Measurements from ENCODE around the gene DNAJC22.

DNA sequence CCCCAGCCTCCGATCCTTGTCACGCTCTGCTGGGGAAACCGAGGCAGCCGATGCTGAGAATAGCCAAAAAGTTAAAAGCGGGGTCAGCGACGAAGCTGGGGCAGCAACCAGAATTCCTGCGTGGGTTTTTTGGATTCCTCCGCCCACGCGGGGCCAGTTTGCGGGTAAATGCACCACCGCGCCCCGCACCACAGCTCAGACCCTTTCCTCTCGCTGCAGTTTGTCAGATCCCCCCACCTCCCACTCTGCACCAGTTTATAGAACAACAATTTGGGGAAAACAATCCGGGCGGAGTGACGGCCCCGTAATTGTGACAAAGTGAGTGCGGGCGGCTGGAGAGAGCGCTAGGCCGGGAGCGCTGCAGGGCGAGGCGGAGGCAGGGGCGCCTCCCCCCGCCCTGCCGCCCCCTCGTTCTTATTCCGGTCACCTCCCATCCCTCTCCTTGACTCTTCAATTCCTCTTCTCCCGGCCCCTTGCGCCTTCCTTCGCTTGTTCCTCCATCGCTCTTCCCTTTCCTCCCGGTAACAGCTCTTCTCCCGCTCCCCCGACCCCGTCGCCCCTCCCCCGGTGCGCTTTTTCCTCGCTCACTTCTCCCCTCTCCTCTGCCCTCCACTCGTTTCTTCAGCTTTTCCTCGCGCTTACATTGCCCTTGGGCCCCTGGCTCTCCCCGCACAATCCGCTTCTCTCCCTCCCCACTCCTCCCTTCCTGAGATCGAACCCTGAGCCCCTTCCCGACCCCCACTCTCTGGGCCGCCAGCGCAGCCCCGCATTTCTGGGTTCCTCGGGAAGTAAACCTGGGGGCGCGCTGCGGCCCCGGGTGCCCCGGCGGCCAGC lies 646 bp upstream of the DNAJC22 start:
- TF ChIP-seq, protein P1, sequence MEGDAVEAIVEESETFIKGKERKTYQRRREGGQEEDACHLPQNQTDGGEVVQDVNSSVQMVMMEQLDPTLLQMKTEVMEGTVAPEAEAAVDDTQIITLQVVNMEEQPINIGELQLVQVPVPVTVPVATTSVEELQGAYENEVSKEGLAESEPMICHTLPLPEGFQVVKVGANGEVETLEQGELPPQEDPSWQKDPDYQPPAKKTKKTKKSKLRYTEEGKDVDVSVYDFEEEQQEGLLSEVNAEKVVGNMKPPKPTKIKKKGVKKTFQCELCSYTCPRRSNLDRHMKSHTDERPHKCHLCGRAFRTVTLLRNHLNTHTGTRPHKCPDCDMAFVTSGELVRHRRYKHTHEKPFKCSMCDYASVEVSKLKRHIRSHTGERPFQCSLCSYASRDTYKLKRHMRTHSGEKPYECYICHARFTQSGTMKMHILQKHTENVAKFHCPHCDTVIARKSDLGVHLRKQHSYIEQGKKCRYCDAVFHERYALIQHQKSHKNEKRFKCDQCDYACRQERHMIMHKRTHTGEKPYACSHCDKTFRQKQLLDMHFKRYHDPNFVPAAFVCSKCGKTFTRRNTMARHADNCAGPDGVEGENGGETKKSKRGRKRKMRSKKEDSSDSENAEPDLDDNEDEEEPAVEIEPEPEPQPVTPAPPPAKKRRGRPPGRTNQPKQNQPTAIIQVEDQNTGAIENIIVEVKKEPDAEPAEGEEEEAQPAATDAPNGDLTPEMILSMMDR (conservative IDR thresholded peaks at IDR 0.05 in 1 of 2, IDR thresholded peaks at IDR 0.05 in 1 of 2; ENCODE audit: low read depth in 1 of 2, low read length in 2 of 2) = no peak
- TF ChIP-seq EZH2 (IDR thresholded peaks at IDR 0.05; ENCODE audit: low read length, missing control alignments) = peak; percentile 91

Data from fibroblast of lung (primary cell).